ENCODE measurements around the gene CLCN3.

Gene CLCN3

GRCh38 chr4:169634975-169635374 is 14.6 kb downstream of the CLCN3 start:
- TF ChIP-seq CTCF (IDR thresholded peaks at IDR 0.05; ENCODE audit: low read length, missing control alignments) = no peak
- no peak for DNase-seq (ENCODE audit: low read depth)

GRCh38 chr4:169640261-169640870 is 20.0 kb downstream of the CLCN3 start:
- peak; percentile 76 for DNase-seq (ENCODE audit: low read depth)
- H3K4me3 ChIP-seq (replicated peaks; ENCODE audit: low read depth, low read length) = no peak overlapping the region
- no peak for TF ChIP-seq CTCF (IDR thresholded peaks at IDR 0.05; ENCODE audit: low read length, missing control alignments)

More at GRCh38 chr4:169634975-169635374, 14.6 kb downstream of the CLCN3 start:
- no peak overlapping the region for H3K4me3 ChIP-seq (replicated peaks; ENCODE audit: low read depth, low read length)

GRCh38 chr4:169644802-169645201 is 24.4 kb downstream of the CLCN3 start:
- TF ChIP-seq CTCF (IDR thresholded peaks at IDR 0.05; ENCODE audit: low read length, missing control alignments) = no peak
- no peak overlapping the region for H3K4me3 ChIP-seq (replicated peaks; ENCODE audit: low read depth, low read length)
- no peak for DNase-seq (ENCODE audit: low read depth)

GRCh38 chr4:169645627-169646026 is 25.2 kb downstream of the CLCN3 start:
- TF ChIP-seq CTCF (IDR thresholded peaks at IDR 0.05; ENCODE audit: low read length, missing control alignments) = no peak
- no peak overlapping the region for H3K4me3 ChIP-seq (replicated peaks; ENCODE audit: low read depth, low read length)
- no peak for DNase-seq (ENCODE audit: low read depth)

GRCh38 chr4:169649545-169650226 is 29.3 kb downstream of the CLCN3 start:
- TF ChIP-seq CTCF (IDR thresholded peaks at IDR 0.05; ENCODE audit: low read length, missing control alignments) = no peak
- DNase-seq (ENCODE audit: low read depth) = peak; percentile 45
- H3K4me3 ChIP-seq (replicated peaks; ENCODE audit: low read depth, low read length) = no peak overlapping the region

- H3K4me3 ChIP-seq (replicated peaks; ENCODE audit: low read depth, low read length) = no peak overlapping the region
- no peak for TF ChIP-seq CTCF (IDR thresholded peaks at IDR 0.05; ENCODE audit: low read length, missing control alignments)
- no peak for DNase-seq (ENCODE audit: low read depth)
Measured at GRCh38 chr4:169650227-169650936, 30.0 kb downstream of the CLCN3 start.
